K562 (cell line): ENCODE data around the gene ANK2. TPM values are rescaled to one million over a fixed set of nuclear protein-coding genes. Genes with fewer than 3 reads are reported as not detected.

Experiments used
- ATAC-seq: fragments of 200-7000 bp; cut with Tn5 transposase; 3 replicates; pipeline ENCODE4 v1.9.1; 2020; ENCODE audit warnings: moderate library complexity
- BruUV-seq: library from RNA; stranded (reverse); fragments of 400-500 nt; replicated peaks from 2 replicates; lab custom pipeline; 2021; lab: Mats Ljungman, UMichigan
- CTCF ChIA-PET: fragments of 300-600 bp; formaldehyde crosslinking; extraction: SDS; loops from one replicate; lab custom pipeline; 2021; ENCODE audit warnings: low intra/inter-chr PET ratio; lab: Yijun Ruan, JAX
- POLR2A ChIA-PET: fragments of 300-600, 350-650 bp; sonication (Branson Sonifier 250); formaldehyde crosslinking; extraction: SDS; loops from one replicate; lab custom pipeline; 2021; ENCODE audit warnings: antibody characterized with exemption, inconsistent platforms; lab: Yijun Ruan, JAX
- DNase-seq, 4 experiments: peaks; one replicate each; pipeline versions ENCODE4 v3.0.0 to v3.0.0-alpha.2; 2011 to 2018; ENCODE audit warnings: low spot score in 3 of 4, mixed read lengths in 3 of 4; ENCODE audit errors: extremely low read depth in 1 of 4
- FAIRE-seq: peaks from 2 replicates; lab custom pipeline; 2011; peaks lifted over from hg19 to GRCh38; lab: Jason Lieb, UNC
- H2AFZ ChIP-seq: 2 replicates; pipeline ENCODE4 v1.6.0; 2011; ENCODE audit warnings: low read depth, low read length, control low read depth, inconsistent platforms
- H3K27ac ChIP-seq: fragments of 200-600 bp; 3 replicates; pipeline ENCODE4 v1.8.0; 2011; ENCODE audit warnings: low read depth, mild to moderate bottlenecking, control low read depth, inconsistent platforms, low read length, moderate library complexity, mixed read lengths; ENCODE audit errors: extremely low read depth
- H3K27me3 ChIP-seq, 2 experiments: fragments of 300-600 bp in 1 of 2; 2 replicates in 1 of 2; 3 replicates in 1 of 2; pipeline versions ENCODE4 v1.6.0 to v1.8.0; 2011; ENCODE audit warnings: inconsistent platforms in 2 of 2, low read length in 2 of 2, mild to moderate bottlenecking in 1 of 2, mixed read lengths in 1 of 2, moderate library complexity in 1 of 2; ENCODE audit not compliant: control insufficient read depth in 2 of 2, insufficient read depth in 2 of 2
- H3K36me3 ChIP-seq: fragments of 300-600 bp; 3 replicates; pipeline ENCODE4 v1.8.0; 2011; ENCODE audit warnings: mild to moderate bottlenecking, low read length, inconsistent platforms; ENCODE audit not compliant: control insufficient read depth, insufficient read depth
- H3K4me1 ChIP-seq, 2 experiments: fragments of 200-600 bp in 1 of 2; replicated peaks in 1 of 2; 2 replicates in 1 of 2; 3 replicates in 1 of 2; pipeline versions ENCODE4 v1.5.1 to v1.8.0; 2011; ENCODE audit warnings: inconsistent platforms in 2 of 2, low read length in 2 of 2, mild to moderate bottlenecking in 1 of 2, mixed read lengths in 1 of 2, moderate library complexity in 1 of 2; ENCODE audit not compliant: control insufficient read depth in 2 of 2, insufficient read depth in 2 of 2
- H3K4me2 ChIP-seq: 2 replicates; pipeline ENCODE4 v1.6.1; 2011; ENCODE audit warnings: low read length, control low read depth, inconsistent platforms, mixed read lengths; ENCODE audit not compliant: insufficient read depth
- H3K4me3 ChIP-seq: fragments of 200-600 bp; sonication (generic), shearing (Covaris generic); 2 replicates; pipeline ENCODE4 v1.5.1; 2016; ENCODE audit warnings: control low read depth, inconsistent platforms
- H3K79me2 ChIP-seq: fragments of 200-600 bp; 3 replicates; pipeline ENCODE4 v1.8.0; 2011; ENCODE audit warnings: low read length, inconsistent platforms; ENCODE audit not compliant: control insufficient read depth, insufficient read depth
- H3K9ac ChIP-seq, 2 experiments: 2 replicates each; pipeline versions ENCODE4 v1.6.0 to v1.6.1; 2011; ENCODE audit warnings: low read depth in 2 of 2, low read length in 2 of 2, control low read depth in 1 of 2, inconsistent platforms in 1 of 2, mild to moderate bottlenecking in 1 of 2, mixed read lengths in 1 of 2; ENCODE audit not compliant: insufficient read depth in 1 of 2
- H3K9me1 ChIP-seq: one replicate; pipeline ENCODE4 v1.6.0; 2011; ENCODE audit warnings: inconsistent platforms, mild to moderate bottlenecking, low read length, moderate library complexity; ENCODE audit not compliant: control insufficient read depth, insufficient read depth
- H3K9me3 ChIP-seq: replicated peaks from 2 replicates; pipeline ENCODE4 v1.5.1; 2011; ENCODE audit warnings: low read depth, low read length, inconsistent platforms; ENCODE audit not compliant: control insufficient read depth, insufficient read depth
- H4K20me1 ChIP-seq: replicated peaks from 2 replicates; pipeline ENCODE4 v1.6.1; 2011; ENCODE audit warnings: low read length, inconsistent platforms, mixed read lengths; ENCODE audit not compliant: control insufficient read depth, insufficient read depth
- COPS2 ChIP-seq: fragments of 450-650 bp; conservative IDR thresholded peaks from 2 replicates; pipeline ENCODE4 v1.6.1; 2016; ENCODE audit warnings: mild to moderate bottlenecking, moderate library complexity
- CUX1 ChIP-seq: fragments of 200-800 bp; sonication (Bioruptor generic); IDR thresholded peaks from 2 replicates; pipeline ENCODE4 v1.6.1; 2016; ENCODE audit warnings: missing genetic modification characterization, missing compliant biosample characterization
- SUPT5H ChIP-seq: fragments of 450-650 bp; IDR thresholded peaks from 2 replicates; pipeline ENCODE4 v1.6.1; 2016
- WGBS: fragments of 100-300 bp; shearing (Covaris generic); methylation state at CpG from one replicate; pipeline ENCODE4 v1.1.6; 2016; ENCODE audit warnings: low coverage, mixed read lengths; ENCODE audit not compliant: insufficient coverage; ENCODE audit errors: missing lambda C conversion rate; 5-methylcytosine and 5-hydroxymethylcytosine counted together
- in situ Hi-C: fragments of 300-500 bp; cut with MboI; formaldehyde crosslinking; loops from 4 replicates; pipeline ENCODE4 v1.15.0; 2018; ENCODE audit warnings: inconsistent platforms, mixed read lengths
- intact Hi-C: fragments of 100-400 bp; cut with micrococcal nuclease; formaldehyde crosslinking; loops from 2 replicates; pipeline ENCODE4 v1.14.2; 2022
- polyA plus RNA-seq, 8 experiments: library from polyadenylated mRNA; depleted of rRNA in 4 of 8; stranded (reverse) in 5 of 8; unstranded in 3 of 8; fragments of >200 nt; fragmentation: Nextera tagmentation in 2 of 8; fragmentation: Illumina TruSeq in 1 of 8; extraction: Ambion mirVana in 2 of 8; extraction: Trizol in 1 of 8; gene quantifications; 2 replicates each; pipeline versions ENCODE4 v1.2.1 to v1.2.3, GENCODE V29; 2011 to 2014; ENCODE audit warnings: inconsistent platforms in 1 of 8, missing spikeins in 1 of 8
- total RNA-seq, 7 experiments: library from RNA; depleted of rRNA in 6 of 7; stranded (reverse); fragments of >200 nt in 6 of 7; fragmentation: Illumina TruSeq in 2 of 7; extraction: Trizol in 2 of 7; gene quantifications; 2 replicates each; pipeline versions ENCODE4 v1.2.1 to v1.2.3, GENCODE V29; 2011 to 2021; ENCODE audit warnings: low replicate concordance in 1 of 7
- TF ChIP-seq, protein P1 (sequence below): sonication (generic); formaldehyde crosslinking; IDR thresholded peaks from 2 replicates; pipeline ENCODE4 v1.8.1; 2023; ENCODE audit warnings: mild to moderate bottlenecking, missing genetic modification reagents, moderate library complexity
- TF ChIP-seq, protein P2 (sequence below): fragments of 250-450 bp; sonication (Bioruptor Pico); IDR thresholded peaks from 2 replicates; pipeline ENCODE4 v1.8.0; 2022; ENCODE audit warnings: inconsistent platforms

Gene ANK2
- total and polyA plus RNA-seq, 9 of the 15 experiments (the other 6 are each of a cell fraction or from before 2014, with no cell fraction given): 0.07 to 0.24 TPM; not detected in 7

DNA sequence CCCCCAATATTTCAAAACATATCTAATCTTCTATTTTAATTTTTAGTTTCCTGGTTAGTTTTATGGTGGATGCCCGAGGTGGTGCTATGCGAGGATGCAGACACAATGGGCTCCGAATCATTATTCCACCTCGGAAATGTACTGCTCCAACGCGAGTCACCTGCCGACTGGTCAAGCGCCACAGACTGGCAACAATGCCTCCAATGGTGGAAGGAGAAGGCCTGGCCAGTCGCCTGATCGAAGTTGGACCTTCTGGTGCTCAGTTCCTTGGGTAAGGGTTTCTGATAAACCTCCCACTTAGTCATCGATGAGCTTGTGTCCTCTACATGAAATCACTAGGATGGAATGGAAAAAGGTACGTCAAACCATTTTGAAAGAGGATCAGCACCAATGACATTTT, 280.7 kb downstream of the ANK2 start:
- Histone ChIP-seq H3K9ac (no peak overlapping the region), H3K9me3 (no peaks in the 10 kb centered on the region), H3K4me1 (no peaks in the 10 kb centered on the region), H3K27ac (no peak overlapping the region), H3K9me1 (no peaks in the 10 kb centered on the region), H4K20me1 (no peaks in the 10 kb centered on the region)
- in situ Hi-C loops: no loop called here
- CTCF ChIA-PET: no interaction called here
- TF ChIP-seq COPS2 (no peak), SUPT5H (no peak)
- TF ChIP-seq, protein P1, sequence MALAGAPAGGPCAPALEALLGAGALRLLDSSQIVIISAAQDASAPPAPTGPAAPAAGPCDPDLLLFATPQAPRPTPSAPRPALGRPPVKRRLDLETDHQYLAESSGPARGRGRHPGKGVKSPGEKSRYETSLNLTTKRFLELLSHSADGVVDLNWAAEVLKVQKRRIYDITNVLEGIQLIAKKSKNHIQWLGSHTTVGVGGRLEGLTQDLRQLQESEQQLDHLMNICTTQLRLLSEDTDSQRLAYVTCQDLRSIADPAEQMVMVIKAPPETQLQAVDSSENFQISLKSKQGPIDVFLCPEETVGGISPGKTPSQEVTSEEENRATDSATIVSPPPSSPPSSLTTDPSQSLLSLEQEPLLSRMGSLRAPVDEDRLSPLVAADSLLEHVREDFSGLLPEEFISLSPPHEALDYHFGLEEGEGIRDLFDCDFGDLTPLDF (CRISPR knock-in tag): no peak
- TF ChIP-seq, all 486 proteins: peak for 0
- POLR2A ChIA-PET: no interaction called here
- Histone ChIP-seq H3K36me3 (no peaks in the 10 kb centered on the region), H3K4me2 (no peak overlapping the region), H3K79me2 (no peaks in the 10 kb centered on the region), H2AFZ (no peak overlapping the region), H3K27me3 (no peaks in the 10 kb centered on the region), H3K4me3 (no peak overlapping the region)
- no TSS peak for BruUV-seq
- no peak for DNase-seq
- 0% methylated on average over 12 of the region's 12 CpGs for WGBS
- FAIRE-seq: no peak
- ATAC-seq: no peak
- intact Hi-C loops: no loop called here

DNA sequence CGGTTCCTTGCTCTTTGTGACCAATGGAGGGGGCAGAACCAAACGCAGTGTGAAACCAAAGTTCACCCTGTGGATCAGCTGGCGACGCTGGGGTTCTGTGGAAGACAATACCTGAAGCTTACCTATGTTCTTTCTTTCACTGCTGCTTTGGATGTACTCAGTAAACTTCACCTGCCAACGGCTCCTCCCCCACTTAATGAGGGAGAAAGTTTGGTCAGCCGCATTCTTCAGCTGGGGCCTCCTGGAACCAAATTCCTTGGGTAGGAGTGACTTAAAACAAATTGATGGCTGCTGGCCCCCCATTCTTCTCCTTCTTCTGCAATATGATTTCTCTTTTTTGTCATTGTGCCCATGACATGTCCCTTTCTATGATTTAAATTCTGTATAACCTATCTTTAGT, 282.4 kb downstream of the ANK2 start:
- TF ChIP-seq CUX1: no peak
- TF ChIP-seq, protein P2, sequence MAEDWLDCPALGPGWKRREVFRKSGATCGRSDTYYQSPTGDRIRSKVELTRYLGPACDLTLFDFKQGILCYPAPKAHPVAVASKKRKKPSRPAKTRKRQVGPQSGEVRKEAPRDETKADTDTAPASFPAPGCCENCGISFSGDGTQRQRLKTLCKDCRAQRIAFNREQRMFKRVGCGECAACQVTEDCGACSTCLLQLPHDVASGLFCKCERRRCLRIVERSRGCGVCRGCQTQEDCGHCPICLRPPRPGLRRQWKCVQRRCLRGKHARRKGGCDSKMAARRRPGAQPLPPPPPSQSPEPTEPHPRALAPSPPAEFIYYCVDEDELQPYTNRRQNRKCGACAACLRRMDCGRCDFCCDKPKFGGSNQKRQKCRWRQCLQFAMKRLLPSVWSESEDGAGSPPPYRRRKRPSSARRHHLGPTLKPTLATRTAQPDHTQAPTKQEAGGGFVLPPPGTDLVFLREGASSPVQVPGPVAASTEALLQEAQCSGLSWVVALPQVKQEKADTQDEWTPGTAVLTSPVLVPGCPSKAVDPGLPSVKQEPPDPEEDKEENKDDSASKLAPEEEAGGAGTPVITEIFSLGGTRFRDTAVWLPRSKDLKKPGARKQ (CRISPR knock-in tag): no peak
- DNase-seq (no peak), ATAC-seq (no peak), FAIRE-seq (no peak)
- Histone ChIP-seq H3K9ac (no peak overlapping the region), H3K27me3 (no peaks in the 10 kb centered on the region), H3K9me1 (no peaks in the 10 kb centered on the region), H4K20me1 (no peaks in the 10 kb centered on the region), H3K4me1 (no peaks in the 10 kb centered on the region; a peak in 1 of 5 replicates), H3K36me3 (no peaks in the 10 kb centered on the region), H3K4me2 (no peak overlapping the region), H2AFZ (no peak overlapping the region), H3K4me3 (no peak overlapping the region), H3K79me2 (no peaks in the 10 kb centered on the region), H3K9me3 (no peaks in the 10 kb centered on the region), H3K27ac (no peak overlapping the region)
- intact Hi-C loops: no loop called here
- BruUV-seq: no TSS peak
- 0% methylated on average over 6 of the region's 6 CpGs for WGBS
- in situ Hi-C loops: no loop called here
- CTCF ChIA-PET: no interaction called here
- POLR2A ChIA-PET: no interaction called here
